Calu3 (cell line): ENCODE data around the gene NLGN4Y. TPM values are rescaled to one million over a fixed set of nuclear protein-coding genes. Genes with fewer than 3 reads are reported as not detected.

Source experiments
- Bru-seq: library from RNA; stranded (reverse); fragments of 400-500 nt; gene quantifications from one replicate; lab custom pipeline; 2021; lab: Mats Ljungman, UMichigan
- BruChase-seq, 2 experiments: library from RNA; stranded (reverse); fragments of 400-500 nt; gene quantifications; one replicate each; lab custom pipeline; 2021; lab: Mats Ljungman, UMichigan
- BruUV-seq: library from RNA; stranded (reverse); fragments of 400-500 nt; replicated peaks from 2 replicates; lab custom pipeline; 2021; lab: Mats Ljungman, UMichigan
- CTCF ChIA-PET: fragments of 300-600 bp; sonication (Branson Sonifier 250); formaldehyde crosslinking; loops from one replicate; lab custom pipeline; 2022; ENCODE audit warnings: antibody characterized with exemption; lab: Charles Lee
- DNase-seq: peaks from one replicate; pipeline ENCODE4 v3.0.0; 2022
- H3K27ac Mint-ChIP-seq: one replicate; pipeline ENCODE4 v1.8.0; 2022; ENCODE audit warnings: mixed read lengths; ENCODE audit not compliant: unreplicated experiment
- H3K27me3 Mint-ChIP-seq: one replicate; pipeline ENCODE4 v1.8.0; 2022; ENCODE audit warnings: mixed read lengths; ENCODE audit not compliant: unreplicated experiment
- H3K36me3 Mint-ChIP-seq: one replicate; pipeline ENCODE4 v1.8.0; 2022; ENCODE audit warnings: mild to moderate bottlenecking, moderate library complexity, mixed read lengths; ENCODE audit not compliant: insufficient read depth, unreplicated experiment
- H3K4me1 Mint-ChIP-seq: one replicate; pipeline ENCODE4 v1.8.0; 2022; ENCODE audit warnings: mild to moderate bottlenecking, low read depth, mixed read lengths; ENCODE audit not compliant: unreplicated experiment
- H3K4me3 Mint-ChIP-seq: one replicate; pipeline ENCODE4 v1.8.0; 2022; ENCODE audit warnings: mild to moderate bottlenecking, low read depth, moderate library complexity, mixed read lengths; ENCODE audit not compliant: unreplicated experiment
- H3K9me3 Mint-ChIP-seq: one replicate; pipeline ENCODE4 v1.8.0; 2022; ENCODE audit warnings: low read depth, mixed read lengths; ENCODE audit not compliant: unreplicated experiment
- intact Hi-C: fragments of 100-400 bp; cut with micrococcal nuclease; formaldehyde crosslinking; loops from one replicate; pipeline ENCODE4 v1.10.0; 2022; ENCODE audit not compliant: unreplicated experiment
- long read RNA-seq: library from polyadenylated mRNA; stranded (forward); transcript quantifications from one replicate; pipeline ENCODE4 v2.0.0, GENCODE V29; 2022
- total RNA-seq: library from RNA; stranded (reverse); gene quantifications from 2 replicates; pipeline ENCODE4 v1.2.3, GENCODE V29; 2022
- TF ChIP-seq, protein P1 (sequence below): fragments of 200-600 bp; IDR thresholded peaks from one replicate; pipeline ENCODE4 v1.8.0; 2022; ENCODE audit warnings: antibody characterized with exemption; ENCODE audit not compliant: unreplicated experiment

The NLGN4Y gene
- total RNA-seq (not detected in 2 replicates), Bru-seq, nascent RNA (percentile 0 among the genes with signal in this experiment), BruChase-seq, experiment 1, labeled RNA remaining after a 6-hour chase (not detected), BruChase-seq, experiment 2, labeled RNA remaining after a 2-hour chase (not detected)
- long read RNA-seq: 0 reads

DNA sequence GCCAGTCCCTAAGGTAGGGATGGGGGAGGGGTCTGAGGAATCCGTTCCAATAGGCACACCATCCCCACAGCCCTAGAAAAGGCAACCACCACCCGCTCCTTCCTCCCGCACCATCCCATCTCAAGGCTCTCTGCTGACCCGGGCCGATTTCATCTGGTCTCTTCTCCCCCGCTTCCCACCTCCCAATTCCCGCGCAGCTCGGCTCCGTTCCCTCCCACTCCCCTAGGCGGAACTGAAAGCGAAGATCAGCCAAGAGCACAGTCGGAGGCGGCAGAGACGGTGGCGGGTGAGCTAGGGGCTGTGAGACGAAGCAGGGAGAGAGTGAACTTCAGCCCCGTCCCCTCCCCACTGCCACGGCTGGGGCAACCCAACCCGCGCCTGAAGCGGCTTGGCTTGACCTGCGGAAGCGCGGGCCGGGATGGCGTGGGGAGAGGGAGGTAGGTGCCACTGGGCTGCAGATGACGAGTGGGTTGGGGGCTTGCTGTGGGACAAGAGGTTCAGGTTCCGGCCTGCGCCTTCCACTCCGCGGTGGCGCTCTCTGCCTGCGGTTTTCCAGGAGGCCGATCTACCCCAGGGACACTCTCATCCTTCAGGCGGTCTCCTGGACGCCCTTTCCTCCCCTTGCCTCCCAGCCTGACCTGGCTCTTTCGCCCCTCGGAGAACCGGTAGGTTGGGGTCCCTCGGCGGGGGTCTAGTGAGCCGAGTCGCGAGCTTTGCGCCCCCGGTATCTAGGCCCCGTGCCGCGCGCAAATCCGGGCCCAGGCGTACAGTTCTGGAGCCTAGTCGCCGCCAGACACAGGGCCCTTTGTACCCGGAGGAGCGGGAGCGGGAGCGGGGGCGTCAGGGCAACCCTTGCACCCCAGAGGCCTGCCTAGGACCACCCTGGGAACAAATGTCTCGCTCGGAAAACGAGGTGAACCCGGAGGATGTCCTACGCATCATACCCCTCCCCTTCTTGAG is at the start of gene NLGN4Y:
Gene NLGN4Y (plus strand): TSS at position 258 of the 960 bp plus-strand sequence. CDS start 97,591 bp downstream, outside the sequence.
- BruUV-seq: no TSS peak
- intact Hi-C loops: no loop called here
- H3K4me3 Mint-ChIP-seq: no peak within 1 kb of the TSS

DNA sequence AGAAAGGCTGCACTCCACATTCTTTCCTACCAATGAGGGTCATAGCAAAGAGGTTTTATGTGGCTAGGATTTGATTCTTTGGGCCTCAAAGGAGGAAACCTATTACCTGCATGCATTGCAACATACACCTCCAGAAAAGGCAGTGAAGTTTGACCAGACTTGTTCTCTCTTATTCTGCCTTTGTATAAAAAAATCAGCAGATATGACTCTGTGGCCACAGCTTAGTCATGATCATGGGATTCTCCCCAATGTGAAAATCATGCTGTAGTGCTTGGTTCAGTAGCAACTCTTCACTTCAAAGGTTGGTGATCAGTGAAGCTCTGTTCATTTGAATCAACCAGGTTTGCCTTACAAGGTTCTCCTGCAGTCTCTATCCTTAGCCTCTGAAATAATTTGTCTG is 38.4 kb upstream of the NLGN4Y start:
- Mint-ChIP-seq H3K9me3 (no peaks in the 10 kb centered on the region), H3K4me1 (no peaks in the 10 kb centered on the region), H3K36me3 (no peaks in the 10 kb centered on the region), H3K4me3 (no peak overlapping the region), H3K27ac (no peak overlapping the region), H3K27me3 (no peaks in the 10 kb centered on the region)
- intact Hi-C loops: no loop called here
- CTCF ChIA-PET: no interaction called here
- TF ChIP-seq, protein P1, sequence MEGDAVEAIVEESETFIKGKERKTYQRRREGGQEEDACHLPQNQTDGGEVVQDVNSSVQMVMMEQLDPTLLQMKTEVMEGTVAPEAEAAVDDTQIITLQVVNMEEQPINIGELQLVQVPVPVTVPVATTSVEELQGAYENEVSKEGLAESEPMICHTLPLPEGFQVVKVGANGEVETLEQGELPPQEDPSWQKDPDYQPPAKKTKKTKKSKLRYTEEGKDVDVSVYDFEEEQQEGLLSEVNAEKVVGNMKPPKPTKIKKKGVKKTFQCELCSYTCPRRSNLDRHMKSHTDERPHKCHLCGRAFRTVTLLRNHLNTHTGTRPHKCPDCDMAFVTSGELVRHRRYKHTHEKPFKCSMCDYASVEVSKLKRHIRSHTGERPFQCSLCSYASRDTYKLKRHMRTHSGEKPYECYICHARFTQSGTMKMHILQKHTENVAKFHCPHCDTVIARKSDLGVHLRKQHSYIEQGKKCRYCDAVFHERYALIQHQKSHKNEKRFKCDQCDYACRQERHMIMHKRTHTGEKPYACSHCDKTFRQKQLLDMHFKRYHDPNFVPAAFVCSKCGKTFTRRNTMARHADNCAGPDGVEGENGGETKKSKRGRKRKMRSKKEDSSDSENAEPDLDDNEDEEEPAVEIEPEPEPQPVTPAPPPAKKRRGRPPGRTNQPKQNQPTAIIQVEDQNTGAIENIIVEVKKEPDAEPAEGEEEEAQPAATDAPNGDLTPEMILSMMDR: no peak
- DNase-seq: no peak
- BruUV-seq: no TSS peak

More for the DNA sequence above, at the start of gene NLGN4Y:
- no peaks in the 10 kb centered on the region for H3K9me3 Mint-ChIP-seq
- no peak within 1 kb of the TSS for H3K27ac Mint-ChIP-seq
- H3K4me1 Mint-ChIP-seq: no peaks in the 10 kb centered on the region
- TF ChIP-seq, protein P1: no peak
- H3K36me3 Mint-ChIP-seq: no peaks in the 10 kb centered on the region
- CTCF ChIA-PET: no interaction called here
- no peak for DNase-seq
- no peaks in the 10 kb centered on the region for H3K27me3 Mint-ChIP-seq

DNA sequence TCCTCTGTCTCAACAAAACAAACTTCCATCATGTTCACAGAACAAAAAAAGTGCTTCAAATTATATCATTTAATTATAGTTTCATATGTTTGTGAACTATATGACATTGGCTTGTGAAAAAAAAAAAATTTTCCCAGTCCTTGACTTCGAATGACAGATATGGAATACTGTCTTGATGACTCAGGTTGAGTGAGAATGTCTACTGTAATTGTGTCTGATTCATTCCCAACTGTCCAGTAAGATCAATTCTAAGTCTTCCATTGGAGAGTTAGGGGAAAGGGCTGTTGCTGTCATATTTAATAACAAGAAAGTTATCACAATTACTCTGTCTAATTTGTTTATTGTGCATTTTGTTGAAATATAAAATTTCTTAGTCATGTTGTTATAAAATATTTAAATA is 34.1 kb upstream of the NLGN4Y start:
- H3K4me3 Mint-ChIP-seq: no peak overlapping the region
- no peaks in the 10 kb centered on the region for H3K9me3 Mint-ChIP-seq
- intact Hi-C loops: no loop called here
- no peaks in the 10 kb centered on the region for H3K4me1 Mint-ChIP-seq
- DNase-seq: no peak
- TF ChIP-seq, protein P1: no peak
- CTCF ChIA-PET: no interaction called here
- H3K36me3 Mint-ChIP-seq: no peaks in the 10 kb centered on the region
- BruUV-seq: no TSS peak
- no peak overlapping the region for H3K27ac Mint-ChIP-seq
- no peaks in the 10 kb centered on the region for H3K27me3 Mint-ChIP-seq

DNA sequence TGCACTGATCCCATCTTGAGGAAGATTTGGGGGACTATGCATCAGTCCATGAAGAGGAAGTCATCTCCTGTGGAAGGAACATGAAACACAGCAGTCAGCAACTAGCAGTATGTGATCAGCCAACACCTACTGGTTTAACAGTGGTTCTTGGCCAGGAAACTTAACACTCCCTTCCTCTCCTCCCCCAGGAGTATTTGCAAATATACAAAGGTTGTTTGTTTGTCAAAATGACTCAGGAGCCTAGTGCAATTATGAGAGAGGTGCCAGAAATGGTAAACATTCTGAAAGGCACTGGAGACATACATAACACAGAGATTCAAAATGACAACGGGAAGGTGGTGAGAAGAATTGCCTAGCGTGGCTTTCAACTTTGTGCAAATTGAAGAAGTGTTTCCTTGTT is 26.3 kb upstream of the NLGN4Y start:
- CTCF ChIA-PET: no interaction called here
- no peak for DNase-seq
- Mint-ChIP-seq H3K4me3 (no peak overlapping the region), H3K27ac (no peak overlapping the region), H3K27me3 (no peaks in the 10 kb centered on the region), H3K9me3 (no peaks in the 10 kb centered on the region), H3K4me1 (no peaks in the 10 kb centered on the region), H3K36me3 (no peaks in the 10 kb centered on the region)
- intact Hi-C loops: no loop called here
- TF ChIP-seq, protein P1: no peak
- BruUV-seq: no TSS peak
